ENCODE data around the gene R3HDM4. TPM values are rescaled to one million over a fixed set of nuclear protein-coding genes. Genes with fewer than 3 reads are reported as not detected.

Gene R3HDM4
- total and polyA plus RNA-seq, 2 donors (not counting 3 experiments of a cell fraction or from before 2014, with no cell fraction given): 51.8 to 53.9 TPM

- Histone ChIP-seq H3K9ac (replicated peaks; ENCODE audit: extremely low read depth, insufficient read depth, low read length) (no peak overlapping the region), H3K9me3 (replicated peaks; ENCODE audit: control insufficient read depth, insufficient read depth, low read length) (no peaks in the 10 kb centered on the region), H3K4me1 (ENCODE audit: control insufficient read depth, extremely low read depth, insufficient read depth, low read length) (no peaks in the 10 kb centered on the region), H3K9me1 (replicated peaks; ENCODE audit: control insufficient read depth, extremely low read depth, insufficient read depth, low read length) (no peaks in the 10 kb centered on the region), H3K27ac (ENCODE audit: insufficient read depth, low read depth, low read length) (no peak overlapping the region), H3K36me3 (ENCODE audit: control insufficient read depth in 2 of 2, extremely low read depth in 1 of 2, insufficient read depth in 2 of 2, low read length in 2 of 2) (no peaks in the 10 kb centered on the region), H3K79me2 (ENCODE audit: control insufficient read depth, insufficient read depth, low read length) (no peaks in the 10 kb centered on the region), H3K4me2 (ENCODE audit: insufficient read depth, low read length) (no peak overlapping the region), H4K20me1 (replicated peaks; ENCODE audit: control insufficient read depth, extremely low read depth, insufficient read depth, low read length) (no peaks in the 10 kb centered on the region), H2AFZ (ENCODE audit: low read depth, low read length) (no peak overlapping the region), H3K4me3 (replicated peaks in 1 of 3; ENCODE audit: insufficient read depth in 1 of 3, low read depth in 1 of 3, low read length in 3 of 3) (no peak overlapping the region), H3K27me3 (ENCODE audit: control insufficient read depth in 2 of 2, insufficient read depth in 2 of 2, low read length in 2 of 2) (no peaks in the 10 kb centered on the region)
- POLR2A ChIA-PET: no interaction called here
- dilution Hi-C loops (cut with MboI; ENCODE audit: extremely low pct_ligation_motif_present, low sequenced_read_pairs): no loop called here
- DNase-seq (ENCODE audit: low read depth, low spot score) (no peak), FAIRE-seq (no peak)
- CTCF ChIA-PET: no interaction called here
- intact Hi-C loops (cut with micrococcal nuclease): no loop called here
- BruUV-seq (replicated peaks): no TSS peak
- TF ChIP-seq POLR2AphosphoS5 (IDR thresholded peaks at IDR 0.05; ENCODE audit: insufficient read depth, low read depth, low read length): no peak
- TF ChIP-seq FOS (IDR thresholded peaks at IDR 0.05; ENCODE audit: borderline replicate concordance, insufficient read depth, low read length): no peak
- TF ChIP-seq CTCF (IDR thresholded peaks at IDR 0.05; ENCODE audit: extremely low read depth in 1 of 2, insufficient read depth in 1 of 2, low read depth in 1 of 2, low read length in 2 of 2): no peak
- TF ChIP-seq GATA2 (IDR thresholded peaks at IDR 0.05; ENCODE audit: insufficient read depth, insufficient read length, low read depth, low read length): no peak
- no peak for TF ChIP-seq MYC (IDR thresholded peaks at IDR 0.05; ENCODE audit: low read depth, low read length)
- TF ChIP-seq JUN (IDR thresholded peaks at IDR 0.05; ENCODE audit: borderline replicate concordance, insufficient read depth, insufficient read length, low read depth): no peak
Measured at GRCh38 chr19:853014-853585, 59.9 kb downstream of the R3HDM4 start.

Data from endothelial cell of umbilical vein (primary cell).